K562 (cell line): ENCODE results near the gene BNC2. TPM values are rescaled to one million over a fixed set of nuclear protein-coding genes. Genes with fewer than 3 reads are reported as not detected.

Source experiments
- ATAC-seq: fragments of 200-7000 bp; cut with Tn5 transposase; 3 replicates; pipeline ENCODE4 v1.9.1; 2020; ENCODE audit warnings: moderate library complexity
- BruUV-seq: library from RNA; stranded (reverse); fragments of 400-500 nt; replicated peaks from 2 replicates; lab custom pipeline; 2021; lab: Mats Ljungman, UMichigan
- CTCF ChIA-PET: fragments of 300-600 bp; formaldehyde crosslinking; extraction: SDS; loops from one replicate; lab custom pipeline; 2021; ENCODE audit warnings: low intra/inter-chr PET ratio; lab: Yijun Ruan, JAX
- POLR2A ChIA-PET: fragments of 300-600, 350-650 bp; sonication (Branson Sonifier 250); formaldehyde crosslinking; extraction: SDS; loops from one replicate; lab custom pipeline; 2021; ENCODE audit warnings: antibody characterized with exemption, inconsistent platforms; lab: Yijun Ruan, JAX
- DNase-seq, 4 experiments: peaks; one replicate each; pipeline versions ENCODE4 v3.0.0 to v3.0.0-alpha.2; 2011 to 2018; ENCODE audit warnings: low spot score in 3 of 4, mixed read lengths in 3 of 4; ENCODE audit errors: extremely low read depth in 1 of 4
- FAIRE-seq: peaks from 2 replicates; lab custom pipeline; 2011; peaks lifted over from hg19 to GRCh38; lab: Jason Lieb, UNC
- H2AFZ ChIP-seq: 2 replicates; pipeline ENCODE4 v1.6.0; 2011; ENCODE audit warnings: low read depth, low read length, control low read depth, inconsistent platforms
- H3K27ac ChIP-seq: fragments of 200-600 bp; 3 replicates; pipeline ENCODE4 v1.8.0; 2011; ENCODE audit warnings: low read depth, mild to moderate bottlenecking, control low read depth, inconsistent platforms, low read length, moderate library complexity, mixed read lengths; ENCODE audit errors: extremely low read depth
- H3K27me3 ChIP-seq, 2 experiments: fragments of 300-600 bp in 1 of 2; 2 replicates in 1 of 2; 3 replicates in 1 of 2; pipeline versions ENCODE4 v1.6.0 to v1.8.0; 2011; ENCODE audit warnings: inconsistent platforms in 2 of 2, low read length in 2 of 2, mild to moderate bottlenecking in 1 of 2, mixed read lengths in 1 of 2, moderate library complexity in 1 of 2; ENCODE audit not compliant: control insufficient read depth in 2 of 2, insufficient read depth in 2 of 2
- H3K36me3 ChIP-seq: fragments of 300-600 bp; 3 replicates; pipeline ENCODE4 v1.8.0; 2011; ENCODE audit warnings: mild to moderate bottlenecking, low read length, inconsistent platforms; ENCODE audit not compliant: control insufficient read depth, insufficient read depth
- H3K4me1 ChIP-seq, 2 experiments: fragments of 200-600 bp in 1 of 2; replicated peaks in 1 of 2; 2 replicates in 1 of 2; 3 replicates in 1 of 2; pipeline versions ENCODE4 v1.5.1 to v1.8.0; 2011; ENCODE audit warnings: inconsistent platforms in 2 of 2, low read length in 2 of 2, mild to moderate bottlenecking in 1 of 2, mixed read lengths in 1 of 2, moderate library complexity in 1 of 2; ENCODE audit not compliant: control insufficient read depth in 2 of 2, insufficient read depth in 2 of 2
- H3K4me2 ChIP-seq: 2 replicates; pipeline ENCODE4 v1.6.1; 2011; ENCODE audit warnings: low read length, control low read depth, inconsistent platforms, mixed read lengths; ENCODE audit not compliant: insufficient read depth
- H3K4me3 ChIP-seq: fragments of 200-600 bp; sonication (generic), shearing (Covaris generic); 2 replicates; pipeline ENCODE4 v1.5.1; 2016; ENCODE audit warnings: control low read depth, inconsistent platforms
- H3K79me2 ChIP-seq: fragments of 200-600 bp; 3 replicates; pipeline ENCODE4 v1.8.0; 2011; ENCODE audit warnings: low read length, inconsistent platforms; ENCODE audit not compliant: control insufficient read depth, insufficient read depth
- H3K9ac ChIP-seq, 2 experiments: 2 replicates each; pipeline versions ENCODE4 v1.6.0 to v1.6.1; 2011; ENCODE audit warnings: low read depth in 2 of 2, low read length in 2 of 2, control low read depth in 1 of 2, inconsistent platforms in 1 of 2, mild to moderate bottlenecking in 1 of 2, mixed read lengths in 1 of 2; ENCODE audit not compliant: insufficient read depth in 1 of 2
- H3K9me1 ChIP-seq: one replicate; pipeline ENCODE4 v1.6.0; 2011; ENCODE audit warnings: inconsistent platforms, mild to moderate bottlenecking, low read length, moderate library complexity; ENCODE audit not compliant: control insufficient read depth, insufficient read depth
- H3K9me3 ChIP-seq: replicated peaks from 2 replicates; pipeline ENCODE4 v1.5.1; 2011; ENCODE audit warnings: low read depth, low read length, inconsistent platforms; ENCODE audit not compliant: control insufficient read depth, insufficient read depth
- H4K20me1 ChIP-seq: replicated peaks from 2 replicates; pipeline ENCODE4 v1.6.1; 2011; ENCODE audit warnings: low read length, inconsistent platforms, mixed read lengths; ENCODE audit not compliant: control insufficient read depth, insufficient read depth
- FOXJ3 ChIP-seq: sonication (generic); formaldehyde crosslinking; IDR thresholded peaks from 2 replicates; pipeline ENCODE4 v1.4.0; 2020; ENCODE audit warnings: mild to moderate bottlenecking, missing genetic modification reagents
- NFATC3 ChIP-seq: fragments of 450-650 bp; IDR thresholded peaks from 2 replicates; pipeline ENCODE4 v1.6.1; 2017; ENCODE audit warnings: mild to moderate bottlenecking
- SMC3 ChIP-seq: conservative IDR thresholded peaks from 2 replicates; pipeline ENCODE4 v1.6.1; 2011; ENCODE audit warnings: low read depth, low read length, improper control_type of control experiment; ENCODE audit not compliant: insufficient read depth
- ZNF75A ChIP-seq: fragments of 450-650 bp; formaldehyde crosslinking; IDR thresholded peaks from 2 replicates; pipeline ENCODE4 v1.4.0; 2020; ENCODE audit warnings: mild to moderate bottlenecking
- WGBS: fragments of 100-300 bp; shearing (Covaris generic); methylation state at CpG from one replicate; pipeline ENCODE4 v1.1.6; 2016; ENCODE audit warnings: low coverage, mixed read lengths; ENCODE audit not compliant: insufficient coverage; ENCODE audit errors: missing lambda C conversion rate; 5-methylcytosine and 5-hydroxymethylcytosine counted together
- in situ Hi-C: fragments of 300-500 bp; cut with MboI; formaldehyde crosslinking; loops from 4 replicates; pipeline ENCODE4 v1.15.0; 2018; ENCODE audit warnings: inconsistent platforms, mixed read lengths
- intact Hi-C: fragments of 100-400 bp; cut with micrococcal nuclease; formaldehyde crosslinking; loops from 2 replicates; pipeline ENCODE4 v1.14.2; 2022
- polyA plus RNA-seq, 8 experiments: library from polyadenylated mRNA; depleted of rRNA in 4 of 8; stranded (reverse) in 5 of 8; unstranded in 3 of 8; fragments of >200 nt; fragmentation: Nextera tagmentation in 2 of 8; fragmentation: Illumina TruSeq in 1 of 8; extraction: Ambion mirVana in 2 of 8; extraction: Trizol in 1 of 8; gene quantifications; 2 replicates each; pipeline versions ENCODE4 v1.2.1 to v1.2.3, GENCODE V29; 2011 to 2014; ENCODE audit warnings: inconsistent platforms in 1 of 8, missing spikeins in 1 of 8
- total RNA-seq, 7 experiments: library from RNA; depleted of rRNA in 6 of 7; stranded (reverse); fragments of >200 nt in 6 of 7; fragmentation: Illumina TruSeq in 2 of 7; extraction: Trizol in 2 of 7; gene quantifications; 2 replicates each; pipeline versions ENCODE4 v1.2.1 to v1.2.3, GENCODE V29; 2011 to 2021; ENCODE audit warnings: low replicate concordance in 1 of 7
- TF ChIP-seq, protein P1 (sequence below): sonication (generic); formaldehyde crosslinking; IDR thresholded peaks from 2 replicates; pipeline ENCODE4 v1.8.0; 2023; ENCODE audit warnings: mild to moderate bottlenecking, missing genetic modification reagents
- TF ChIP-seq, protein P2 (sequence below), 3 experiments: fragments of 200-800 bp in 1 of 3; fragments of 250-450 bp in 1 of 3; fragments of 450-650 bp in 1 of 3; sonication (Bioruptor Pico) in 1 of 3; sonication (Bioruptor generic) in 1 of 3; formaldehyde crosslinking in 1 of 3; IDR thresholded peaks; 2 replicates each; pipeline versions ENCODE4 v1.6.1 to v1.8.0; 2016 to 2022; ENCODE audit warnings: mild to moderate bottlenecking in 2 of 3, missing genetic modification characterization in 2 of 3, missing compliant biosample characterization in 1 of 3, moderate library complexity in 1 of 3
- TF ChIP-seq, protein P3 (sequence below): sonication (generic); formaldehyde crosslinking; IDR thresholded peaks from 2 replicates; pipeline ENCODE4 v1.8.0; 2022; ENCODE audit warnings: mild to moderate bottlenecking, missing genetic modification reagents, borderline replicate concordance
- TF ChIP-seq, protein P4 (sequence below), 2 experiments: fragments of 450-650 bp; conservative IDR thresholded peaks; 2 replicates each; pipeline ENCODE4 v1.6.1; 2017; ENCODE audit warnings: mild to moderate bottlenecking in 2 of 2, moderate library complexity in 2 of 2

Gene BNC2
- total and polyA plus RNA-seq, 9 of the 15 experiments (the other 6 are each of a cell fraction or from before 2014, with no cell fraction given): not detected

DNA sequence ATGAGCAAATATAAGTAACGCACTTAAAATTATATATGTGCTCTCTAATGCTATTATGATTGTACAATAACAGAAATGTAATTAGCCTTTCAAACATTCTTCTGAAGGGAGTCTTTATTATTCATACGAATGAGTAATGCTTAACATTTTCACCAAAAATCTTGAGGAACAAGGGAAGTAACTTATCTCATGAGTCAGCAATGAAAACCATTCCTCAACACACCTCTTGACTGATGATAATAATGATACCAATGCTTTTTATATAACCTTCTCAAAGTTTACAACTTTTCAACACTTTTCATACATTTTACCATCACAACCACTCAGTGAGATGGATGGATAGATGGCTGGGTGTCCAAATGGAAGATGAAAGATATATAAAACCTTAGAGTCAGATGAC lies 369.3 kb downstream of the BNC2 start (continued):
- TF ChIP-seq, protein P1, sequence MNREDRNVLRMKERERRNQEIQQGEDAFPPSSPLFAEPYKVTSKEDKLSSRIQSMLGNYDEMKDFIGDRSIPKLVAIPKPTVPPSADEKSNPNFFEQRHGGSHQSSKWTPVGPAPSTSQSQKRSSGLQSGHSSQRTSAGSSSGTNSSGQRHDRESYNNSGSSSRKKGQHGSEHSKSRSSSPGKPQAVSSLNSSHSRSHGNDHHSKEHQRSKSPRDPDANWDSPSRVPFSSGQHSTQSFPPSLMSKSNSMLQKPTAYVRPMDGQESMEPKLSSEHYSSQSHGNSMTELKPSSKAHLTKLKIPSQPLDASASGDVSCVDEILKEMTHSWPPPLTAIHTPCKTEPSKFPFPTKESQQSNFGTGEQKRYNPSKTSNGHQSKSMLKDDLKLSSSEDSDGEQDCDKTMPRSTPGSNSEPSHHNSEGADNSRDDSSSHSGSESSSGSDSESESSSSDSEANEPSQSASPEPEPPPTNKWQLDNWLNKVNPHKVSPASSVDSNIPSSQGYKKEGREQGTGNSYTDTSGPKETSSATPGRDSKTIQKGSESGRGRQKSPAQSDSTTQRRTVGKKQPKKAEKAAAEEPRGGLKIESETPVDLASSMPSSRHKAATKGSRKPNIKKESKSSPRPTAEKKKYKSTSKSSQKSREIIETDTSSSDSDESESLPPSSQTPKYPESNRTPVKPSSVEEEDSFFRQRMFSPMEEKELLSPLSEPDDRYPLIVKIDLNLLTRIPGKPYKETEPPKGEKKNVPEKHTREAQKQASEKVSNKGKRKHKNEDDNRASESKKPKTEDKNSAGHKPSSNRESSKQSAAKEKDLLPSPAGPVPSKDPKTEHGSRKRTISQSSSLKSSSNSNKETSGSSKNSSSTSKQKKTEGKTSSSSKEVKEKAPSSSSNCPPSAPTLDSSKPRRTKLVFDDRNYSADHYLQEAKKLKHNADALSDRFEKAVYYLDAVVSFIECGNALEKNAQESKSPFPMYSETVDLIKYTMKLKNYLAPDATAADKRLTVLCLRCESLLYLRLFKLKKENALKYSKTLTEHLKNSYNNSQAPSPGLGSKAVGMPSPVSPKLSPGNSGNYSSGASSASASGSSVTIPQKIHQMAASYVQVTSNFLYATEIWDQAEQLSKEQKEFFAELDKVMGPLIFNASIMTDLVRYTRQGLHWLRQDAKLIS (CRISPR knock-in tag): no peak
- TF ChIP-seq SMC3 (no peak), FOXJ3 (CRISPR knock-in tag) (no peak)

DNA sequence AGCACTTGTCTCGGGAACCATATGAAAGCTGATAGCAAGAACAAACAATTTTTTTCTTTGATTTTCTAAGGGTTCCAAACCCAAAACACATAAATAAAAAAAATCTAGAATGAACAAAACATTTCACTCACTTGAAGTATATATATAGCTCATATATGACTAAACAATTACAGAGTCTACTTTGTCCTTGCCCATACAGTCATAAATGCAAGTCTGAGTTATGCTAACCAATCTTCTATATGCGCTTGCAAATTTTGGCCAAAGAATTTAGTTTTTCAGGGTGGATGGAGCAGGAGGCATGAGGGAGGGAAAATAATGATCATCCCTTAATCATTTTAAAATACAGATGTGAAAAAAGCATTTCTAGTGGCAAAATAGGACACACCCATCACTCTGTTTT lies 370.1 kb downstream of the BNC2 start:
- Histone ChIP-seq H3K36me3 (no peaks in the 10 kb centered on the region), H3K79me2 (no peaks in the 10 kb centered on the region), H3K9ac (no peak overlapping the region), H3K9me1 (no peaks in the 10 kb centered on the region), H3K4me1 (no peaks in the 10 kb centered on the region), H4K20me1 (no peaks in the 10 kb centered on the region), H3K4me3 (no peak overlapping the region), H3K9me3 (no peaks in the 10 kb centered on the region), H2AFZ (no peak overlapping the region), H3K27ac (no peak overlapping the region), H3K27me3 (no peaks in the 10 kb centered on the region), H3K4me2 (no peak overlapping the region)
- WGBS: 0% methylated on average over 2 of the region's 2 CpGs
- no peak for FAIRE-seq
- ChIA-PET POLR2A (no interaction called here), CTCF (no interaction called here)
- in situ Hi-C loops: no loop called here
- BruUV-seq: no TSS peak
- DNase-seq: no peak
- no peak for ATAC-seq
- intact Hi-C loops: no loop called here
- TF ChIP-seq, protein P2, sequence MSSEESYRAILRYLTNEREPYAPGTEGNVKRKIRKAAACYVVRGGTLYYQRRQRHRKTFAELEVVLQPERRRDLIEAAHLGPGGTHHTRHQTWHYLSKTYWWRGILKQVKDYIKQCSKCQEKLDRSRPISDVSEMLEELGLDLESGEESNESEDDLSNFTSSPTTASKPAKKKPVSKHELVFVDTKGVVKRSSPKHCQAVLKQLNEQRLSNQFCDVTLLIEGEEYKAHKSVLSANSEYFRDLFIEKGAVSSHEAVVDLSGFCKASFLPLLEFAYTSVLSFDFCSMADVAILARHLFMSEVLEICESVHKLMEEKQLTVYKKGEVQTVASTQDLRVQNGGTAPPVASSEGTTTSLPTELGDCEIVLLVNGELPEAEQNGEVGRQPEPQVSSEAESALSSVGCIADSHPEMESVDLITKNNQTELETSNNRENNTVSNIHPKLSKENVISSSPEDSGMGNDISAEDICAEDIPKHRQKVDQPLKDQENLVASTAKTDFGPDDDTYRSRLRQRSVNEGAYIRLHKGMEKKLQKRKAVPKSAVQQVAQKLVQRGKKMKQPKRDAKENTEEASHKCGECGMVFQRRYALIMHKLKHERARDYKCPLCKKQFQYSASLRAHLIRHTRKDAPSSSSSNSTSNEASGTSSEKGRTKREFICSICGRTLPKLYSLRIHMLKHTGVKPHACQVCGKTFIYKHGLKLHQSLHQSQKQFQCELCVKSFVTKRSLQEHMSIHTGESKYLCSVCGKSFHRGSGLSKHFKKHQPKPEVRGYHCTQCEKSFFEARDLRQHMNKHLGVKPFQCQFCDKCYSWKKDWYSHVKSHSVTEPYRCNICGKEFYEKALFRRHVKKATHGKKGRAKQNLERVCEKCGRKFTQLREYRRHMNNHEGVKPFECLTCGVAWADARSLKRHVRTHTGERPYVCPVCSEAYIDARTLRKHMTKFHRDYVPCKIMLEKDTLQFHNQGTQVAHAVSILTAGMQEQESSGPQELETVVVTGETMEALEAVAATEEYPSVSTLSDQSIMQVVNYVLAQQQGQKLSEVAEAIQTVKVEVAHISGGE (CRISPR knock-in tag; IDR thresholded peaks at IDR 0.05): no peak
- TF ChIP-seq NFATC3 (no peak), ZNF75A (CRISPR knock-in tag) (no peak)
- TF ChIP-seq, protein P3, sequence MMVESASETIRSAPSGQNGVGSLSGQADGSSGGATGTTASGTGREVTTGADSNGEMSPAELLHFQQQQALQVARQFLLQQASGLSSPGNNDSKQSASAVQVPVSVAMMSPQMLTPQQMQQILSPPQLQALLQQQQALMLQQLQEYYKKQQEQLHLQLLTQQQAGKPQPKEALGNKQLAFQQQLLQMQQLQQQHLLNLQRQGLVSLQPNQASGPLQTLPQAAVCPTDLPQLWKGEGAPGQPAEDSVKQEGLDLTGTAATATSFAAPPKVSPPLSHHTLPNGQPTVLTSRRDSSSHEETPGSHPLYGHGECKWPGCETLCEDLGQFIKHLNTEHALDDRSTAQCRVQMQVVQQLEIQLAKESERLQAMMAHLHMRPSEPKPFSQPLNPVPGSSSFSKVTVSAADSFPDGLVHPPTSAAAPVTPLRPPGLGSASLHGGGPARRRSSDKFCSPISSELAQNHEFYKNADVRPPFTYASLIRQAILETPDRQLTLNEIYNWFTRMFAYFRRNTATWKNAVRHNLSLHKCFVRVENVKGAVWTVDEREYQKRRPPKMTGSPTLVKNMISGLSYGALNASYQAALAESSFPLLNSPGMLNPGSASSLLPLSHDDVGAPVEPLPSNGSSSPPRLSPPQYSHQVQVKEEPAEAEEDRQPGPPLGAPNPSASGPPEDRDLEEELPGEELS (CRISPR knock-in tag): no peak
- TF ChIP-seq, protein P4, sequence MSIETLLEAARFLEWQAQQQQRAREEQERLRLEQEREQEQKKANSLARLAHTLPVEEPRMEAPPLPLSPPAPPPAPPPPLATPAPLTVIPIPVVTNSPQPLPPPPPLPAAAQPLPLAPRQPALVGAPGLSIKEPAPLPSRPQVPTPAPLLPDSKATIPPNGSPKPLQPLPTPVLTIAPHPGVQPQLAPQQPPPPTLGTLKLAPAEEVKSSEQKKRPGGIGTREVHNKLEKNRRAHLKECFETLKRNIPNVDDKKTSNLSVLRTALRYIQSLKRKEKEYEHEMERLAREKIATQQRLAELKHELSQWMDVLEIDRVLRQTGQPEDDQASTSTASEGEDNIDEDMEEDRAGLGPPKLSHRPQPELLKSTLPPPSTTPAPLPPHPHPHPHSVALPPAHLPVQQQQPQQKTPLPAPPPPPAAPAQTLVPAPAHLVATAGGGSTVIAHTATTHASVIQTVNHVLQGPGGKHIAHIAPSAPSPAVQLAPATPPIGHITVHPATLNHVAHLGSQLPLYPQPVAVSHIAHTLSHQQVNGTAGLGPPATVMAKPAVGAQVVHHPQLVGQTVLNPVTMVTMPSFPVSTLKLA (conservative IDR thresholded peaks at IDR 0.05): no peak
